Loucy (cell line): ENCODE measurements around the gene SSB.

Experiments used
- H2AFZ ChIP-seq: fragments of 200-600 bp; sonication (generic); 2 replicates; pipeline ENCODE4 v1.6.0; 2016; ENCODE audit warnings: antibody characterized with exemption, mild to moderate bottlenecking, low read length, moderate library complexity
- H3F3A ChIP-seq: fragments of 200-600 bp; 2 replicates; pipeline ENCODE4 v1.6.0; 2016; ENCODE audit warnings: antibody characterized with exemption, low read depth, mild to moderate bottlenecking
- H3K27me3 ChIP-seq: fragments of 200-600 bp; sonication (generic); 2 replicates; pipeline ENCODE4 v1.6.1; 2014; ENCODE audit warnings: low read length, mild to moderate bottlenecking; ENCODE audit not compliant: insufficient read depth, poor library complexity, severe bottlenecking
- H3K36me3 ChIP-seq: fragments of 200-600 bp; sonication (generic); 2 replicates; pipeline ENCODE4 v1.6.1; 2016; ENCODE audit warnings: low read length; ENCODE audit not compliant: insufficient read depth
- H3K4me1 ChIP-seq: fragments of 200-600 bp; sonication (generic); 2 replicates; pipeline ENCODE4 v1.5.1; 2014; ENCODE audit warnings: low read length, mild to moderate bottlenecking; ENCODE audit not compliant: insufficient read depth, poor library complexity, severe bottlenecking
- H3K4me2 ChIP-seq: fragments of 200-600 bp; sonication (generic); 2 replicates; pipeline ENCODE4 v1.6.0; 2014; ENCODE audit warnings: antibody characterized with exemption, low read length, low read depth, mild to moderate bottlenecking; ENCODE audit not compliant: poor library complexity, severe bottlenecking
- H3K4me3 ChIP-seq: fragments of 200-600 bp; sonication (generic); 2 replicates; pipeline ENCODE4 v1.5.1; 2014; ENCODE audit warnings: low read length, mild to moderate bottlenecking, mixed read lengths; ENCODE audit not compliant: poor library complexity, severe bottlenecking
- H3K79me2 ChIP-seq: fragments of 200-600 bp; sonication (generic); 2 replicates; pipeline ENCODE4 v1.6.1; 2014; ENCODE audit warnings: low read length; ENCODE audit not compliant: insufficient read depth
- H3K9ac ChIP-seq: fragments of 200-600 bp; sonication (generic); 2 replicates; pipeline ENCODE4 v1.6.0; 2014; ENCODE audit warnings: mild to moderate bottlenecking, low read depth, low read length, moderate library complexity; ENCODE audit not compliant: poor library complexity, severe bottlenecking
- H3K9me2 ChIP-seq: fragments of 200-600 bp; sonication (generic); replicated peaks from 2 replicates; pipeline ENCODE4 v1.6.1; 2016; ENCODE audit warnings: low read depth, low read length, mixed read lengths
- H3K9me3 ChIP-seq: fragments of 200-600 bp; sonication (generic); 2 replicates; pipeline ENCODE4 v1.6.1; 2014; ENCODE audit warnings: mild to moderate bottlenecking, antibody characterized with exemption, low read length, low read depth; ENCODE audit not compliant: insufficient read depth
- H4K20me1 ChIP-seq: fragments of 200-600 bp; sonication (generic); 2 replicates; pipeline ENCODE4 v1.6.0; 2014; ENCODE audit warnings: antibody characterized with exemption, low read length, mild to moderate bottlenecking; ENCODE audit not compliant: insufficient read depth, poor library complexity, severe bottlenecking
- EZH2phosphoT487 ChIP-seq: fragments of 200-600 bp; IDR thresholded peaks from 2 replicates; pipeline ENCODE4 v1.6.1; 2018; ENCODE audit warnings: antibody characterized with exemption, mild to moderate bottlenecking, moderate library complexity, borderline replicate concordance
- TF ChIP-seq, protein P1 (sequence below): fragments of 200-600 bp; sonication (generic); conservative IDR thresholded peaks from 2 replicates; pipeline ENCODE4 v1.5.1; 2014; ENCODE audit warnings: mild to moderate bottlenecking, antibody characterized with exemption, low read length

Gene SSB

DNA sequence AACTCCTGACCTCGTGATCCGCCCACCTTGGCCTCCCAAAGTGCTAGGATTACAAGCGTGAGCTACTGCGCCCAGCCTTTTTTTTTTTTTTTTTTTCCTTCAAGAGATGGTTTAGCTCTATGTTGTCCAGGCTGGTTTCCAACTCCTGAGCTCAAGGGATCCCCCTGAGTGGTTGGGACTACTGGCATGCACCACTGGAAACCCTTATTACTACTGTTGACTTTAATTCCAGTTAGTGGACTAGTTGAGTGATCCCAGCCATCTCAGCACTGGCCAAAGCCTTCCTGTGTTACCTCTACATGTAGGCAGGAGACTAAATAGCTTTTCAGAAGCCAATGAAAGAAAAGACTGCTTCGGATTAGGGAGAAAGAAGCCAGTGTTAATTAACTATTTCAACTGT is 8.1 kb upstream of the SSB start:
- H3K27me3 ChIP-seq, result no peaks in the 10 kb centered on the region
- no peaks in the 10 kb centered on the region for H3K9me2 ChIP-seq
- H2AFZ ChIP-seq, result no peak overlapping the region
- H3K4me1 ChIP-seq, result no peaks in the 10 kb centered on the region
- no peaks in the 10 kb centered on the region for H3K79me2 ChIP-seq
- H3K4me2 ChIP-seq, result no peak overlapping the region
- H4K20me1 ChIP-seq, result no peaks in the 10 kb centered on the region
- no peak overlapping the region for H3K9ac ChIP-seq
- no peaks in the 10 kb centered on the region for H3F3A ChIP-seq
- no peaks in the 10 kb centered on the region for H3K36me3 ChIP-seq
- TF ChIP-seq EZH2phosphoT487, result no peak
- TF ChIP-seq, protein P1, sequence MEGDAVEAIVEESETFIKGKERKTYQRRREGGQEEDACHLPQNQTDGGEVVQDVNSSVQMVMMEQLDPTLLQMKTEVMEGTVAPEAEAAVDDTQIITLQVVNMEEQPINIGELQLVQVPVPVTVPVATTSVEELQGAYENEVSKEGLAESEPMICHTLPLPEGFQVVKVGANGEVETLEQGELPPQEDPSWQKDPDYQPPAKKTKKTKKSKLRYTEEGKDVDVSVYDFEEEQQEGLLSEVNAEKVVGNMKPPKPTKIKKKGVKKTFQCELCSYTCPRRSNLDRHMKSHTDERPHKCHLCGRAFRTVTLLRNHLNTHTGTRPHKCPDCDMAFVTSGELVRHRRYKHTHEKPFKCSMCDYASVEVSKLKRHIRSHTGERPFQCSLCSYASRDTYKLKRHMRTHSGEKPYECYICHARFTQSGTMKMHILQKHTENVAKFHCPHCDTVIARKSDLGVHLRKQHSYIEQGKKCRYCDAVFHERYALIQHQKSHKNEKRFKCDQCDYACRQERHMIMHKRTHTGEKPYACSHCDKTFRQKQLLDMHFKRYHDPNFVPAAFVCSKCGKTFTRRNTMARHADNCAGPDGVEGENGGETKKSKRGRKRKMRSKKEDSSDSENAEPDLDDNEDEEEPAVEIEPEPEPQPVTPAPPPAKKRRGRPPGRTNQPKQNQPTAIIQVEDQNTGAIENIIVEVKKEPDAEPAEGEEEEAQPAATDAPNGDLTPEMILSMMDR, result no peak
- H3K9me3 ChIP-seq, result no peaks in the 10 kb centered on the region
- H3K4me3 ChIP-seq, result no peak overlapping the region

DNA sequence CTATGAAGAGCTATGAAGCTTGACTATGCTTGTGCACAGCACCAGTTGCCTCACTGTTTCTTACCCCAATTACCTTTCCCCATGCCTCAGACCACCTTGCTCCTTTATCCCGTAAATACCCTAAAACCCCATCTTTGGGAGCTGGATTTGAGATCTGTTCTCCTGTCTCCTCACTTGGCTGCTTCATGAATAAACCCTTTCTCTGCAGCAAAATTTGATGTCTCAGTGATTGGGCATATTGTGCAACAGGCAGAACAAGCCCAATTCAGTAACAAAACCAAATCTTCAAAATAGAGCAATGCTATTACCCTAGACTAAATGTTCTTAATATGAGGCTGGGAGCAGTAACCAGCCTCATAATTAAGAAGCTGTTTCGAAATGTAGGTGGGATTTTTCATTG is 3.5 kb upstream of the SSB start:
- no peaks in the 10 kb centered on the region for H3K9me3 ChIP-seq
- H3F3A ChIP-seq, result no peaks in the 10 kb centered on the region; the same call in 1 of the 2 replicates
- H3K27me3 ChIP-seq, result no peaks in the 10 kb centered on the region
- H3K36me3 ChIP-seq, result no peaks in the 10 kb centered on the region
- H4K20me1 ChIP-seq, result peaks cover 9% of the 10 kb centered on the region
- no peak overlapping the region for H3K4me2 ChIP-seq
- no peaks in the 10 kb centered on the region for H3K9me2 ChIP-seq
- H3K4me3 ChIP-seq, result no peak overlapping the region
- no peak overlapping the region for H2AFZ ChIP-seq
- TF ChIP-seq EZH2phosphoT487, result no peak
- TF ChIP-seq, protein P1, result no peak
- H3K4me1 ChIP-seq, result peaks cover 15% of the 10 kb centered on the region
- peaks cover 13% of the 10 kb centered on the region for H3K79me2 ChIP-seq
- H3K9ac ChIP-seq, result no peak overlapping the region

DNA sequence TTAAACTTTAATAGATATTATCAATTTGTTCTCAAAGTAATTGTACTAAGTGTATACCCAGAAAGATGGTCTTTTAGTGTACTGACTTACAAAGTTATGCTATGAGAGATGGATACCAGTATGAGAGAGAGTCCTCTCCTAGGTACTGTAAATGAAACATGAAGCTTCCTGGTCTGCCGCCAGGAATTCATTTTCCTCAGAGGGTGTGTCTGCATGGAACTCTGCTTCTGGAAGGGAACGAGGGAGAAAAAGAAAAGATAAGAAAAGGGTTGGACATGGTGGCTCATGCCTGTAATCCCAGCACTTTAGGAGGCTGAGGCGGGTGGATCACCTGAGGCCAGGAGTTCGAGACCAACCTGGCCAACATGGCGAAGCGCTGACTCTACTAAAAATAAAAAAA is 2.2 kb upstream of the SSB start:
- H3K9ac ChIP-seq, result no peak overlapping the region
- H3K79me2 ChIP-seq, result peaks cover 26% of the 10 kb centered on the region
- no peaks in the 10 kb centered on the region for H3K9me3 ChIP-seq
- TF ChIP-seq EZH2phosphoT487, result no peak
- TF ChIP-seq, protein P1, result no peak
- peaks cover 20% of the 10 kb centered on the region for H4K20me1 ChIP-seq
- no peak overlapping the region for H3K4me2 ChIP-seq
- H3K27me3 ChIP-seq, result no peaks in the 10 kb centered on the region
- H3K4me1 ChIP-seq, result peaks cover 21% of the 10 kb centered on the region
- H3K4me3 ChIP-seq, result no peak overlapping the region
- H2AFZ ChIP-seq, result no peak overlapping the region
- no peaks in the 10 kb centered on the region for H3K36me3 ChIP-seq
- peaks cover 3% of the 10 kb centered on the region; the same call in 1 of the 2 replicates for H3F3A ChIP-seq
- no peaks in the 10 kb centered on the region for H3K9me2 ChIP-seq
